NCI-H345 treated with DMSO at 0.1 percent for 48 hours (cell line): Measurements from ENCODE around the gene TEX101.
"Not testable (repeated sequence)": the region's sequence is repeated elsewhere in the genome, so short reads cannot be mapped to it uniquely, and the experiment has no call there.

ENCODE experiments used
- DNase-seq: peaks from one replicate; lab custom pipeline; 2025; ENCODE audit not compliant: unreplicated experiment; lab: John Stamatoyannopoulos, UW

The TEX101 gene

GRCh38 chr19:43414554-43414953 lies at the start of gene TEX101:
Gene TEX101 (plus strand): TSS chr19:43414890. CDS start chr19:43415920, 1,030 bp downstream.
- DNase-seq: no peak

- DNase-seq: not testable (repeated sequence)
Observed at GRCh38 chr19:43365677-43366076, 49.0 kb upstream of the TEX101 start.

GRCh38 chr19:43367822-43368221 lies 46.9 kb upstream of the TEX101 start:
- DNase-seq: no peak

GRCh38 chr19:43368897-43369296 lies 45.8 kb upstream of the TEX101 start:
- not testable (repeated sequence) for DNase-seq

GRCh38 chr19:43371909-43372308 lies 42.8 kb upstream of the TEX101 start:
- no peak for DNase-seq

GRCh38 chr19:43372462-43372861 lies 42.2 kb upstream of the TEX101 start:
- DNase-seq: no peak

GRCh38 chr19:43377624-43378023 lies 37.1 kb upstream of the TEX101 start:
- not testable (repeated sequence) for DNase-seq

GRCh38 chr19:43380008-43380407 lies 34.7 kb upstream of the TEX101 start:
- DNase-seq: no peak

GRCh38 chr19:43380771-43381386 lies 33.8 kb upstream of the TEX101 start:
- no peak for DNase-seq

GRCh38 chr19:43382586-43383216 lies 32.0 kb upstream of the TEX101 start:
- DNase-seq: not testable (repeated sequence)

- DNase-seq: not testable (repeated sequence)
Observed at GRCh38 chr19:43383254-43383653, 31.4 kb upstream of the TEX101 start.

GRCh38 chr19:43383759-43384158 lies 30.9 kb upstream of the TEX101 start:
- DNase-seq: not testable (repeated sequence)

- peak; percentile 65 for DNase-seq
Observed at GRCh38 chr19:43390903-43391551, 23.7 kb upstream of the TEX101 start.

- DNase-seq: not testable (repeated sequence)
Observed at GRCh38 chr19:43391552-43391935, 23.1 kb upstream of the TEX101 start.

GRCh38 chr19:43393501-43393900 lies 21.2 kb upstream of the TEX101 start:
- not testable (repeated sequence) for DNase-seq

- DNase-seq: no peak
Observed at GRCh38 chr19:43395561-43395960, 19.1 kb upstream of the TEX101 start.

GRCh38 chr19:43406297-43406696 lies 8.4 kb upstream of the TEX101 start:
- no peak for DNase-seq

GRCh38 chr19:43407416-43408005 lies 7.2 kb upstream of the TEX101 start:
- DNase-seq: no peak

- DNase-seq: no peak
Observed at GRCh38 chr19:43408043-43408442, 6.6 kb upstream of the TEX101 start.

- DNase-seq: no peak
Observed at GRCh38 chr19:43409415-43409814, 5.3 kb upstream of the TEX101 start.

- DNase-seq: no peak
Observed at GRCh38 chr19:43412441-43412840, 2.2 kb upstream of the TEX101 start.
